Islet of Langerhans (tissue), 1 donor: ENCODE results near the gene SMIM38.

ENCODE experiments used
- FAIRE-seq: peaks from one replicate; lab custom pipeline; 2011; peaks lifted over from hg19 to GRCh38; lab: Jason Lieb, UNC

Gene SMIM38

DNA sequence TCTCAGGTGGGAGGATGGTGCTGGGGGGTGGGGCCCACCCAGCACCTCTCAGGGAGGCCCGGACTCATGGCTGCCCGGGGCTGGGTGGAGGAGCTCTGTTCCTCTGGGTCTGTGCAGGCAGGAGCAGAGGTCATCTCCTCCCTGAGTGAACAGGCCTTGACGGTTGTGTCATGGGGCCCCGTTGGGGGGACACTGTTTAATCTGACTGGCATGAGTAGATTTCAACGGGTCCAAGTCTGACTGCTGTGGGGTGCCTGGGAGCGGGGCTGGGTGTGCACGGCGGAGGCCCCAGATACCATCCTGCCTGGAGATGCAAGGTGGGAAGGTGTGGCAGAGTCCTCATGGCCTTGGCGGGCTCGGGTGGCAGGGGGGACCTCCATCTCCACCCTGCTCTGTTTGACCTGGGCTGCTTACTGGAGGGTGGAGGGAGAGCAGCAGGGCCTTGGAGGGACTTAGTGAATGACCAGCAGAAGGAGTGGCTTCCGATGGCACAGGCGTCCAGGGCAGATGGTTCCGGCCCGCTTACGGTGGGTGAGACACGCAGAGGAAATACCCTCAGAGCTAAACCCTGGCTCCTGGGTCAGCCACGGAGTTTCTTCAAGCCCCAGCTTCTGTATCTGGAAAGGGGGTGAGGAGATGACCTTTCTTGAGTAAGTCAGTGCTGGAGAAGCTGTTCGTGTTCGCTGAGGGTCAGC is 48.7 kb downstream of the SMIM38 start:
- FAIRE-seq = no peak

DNA sequence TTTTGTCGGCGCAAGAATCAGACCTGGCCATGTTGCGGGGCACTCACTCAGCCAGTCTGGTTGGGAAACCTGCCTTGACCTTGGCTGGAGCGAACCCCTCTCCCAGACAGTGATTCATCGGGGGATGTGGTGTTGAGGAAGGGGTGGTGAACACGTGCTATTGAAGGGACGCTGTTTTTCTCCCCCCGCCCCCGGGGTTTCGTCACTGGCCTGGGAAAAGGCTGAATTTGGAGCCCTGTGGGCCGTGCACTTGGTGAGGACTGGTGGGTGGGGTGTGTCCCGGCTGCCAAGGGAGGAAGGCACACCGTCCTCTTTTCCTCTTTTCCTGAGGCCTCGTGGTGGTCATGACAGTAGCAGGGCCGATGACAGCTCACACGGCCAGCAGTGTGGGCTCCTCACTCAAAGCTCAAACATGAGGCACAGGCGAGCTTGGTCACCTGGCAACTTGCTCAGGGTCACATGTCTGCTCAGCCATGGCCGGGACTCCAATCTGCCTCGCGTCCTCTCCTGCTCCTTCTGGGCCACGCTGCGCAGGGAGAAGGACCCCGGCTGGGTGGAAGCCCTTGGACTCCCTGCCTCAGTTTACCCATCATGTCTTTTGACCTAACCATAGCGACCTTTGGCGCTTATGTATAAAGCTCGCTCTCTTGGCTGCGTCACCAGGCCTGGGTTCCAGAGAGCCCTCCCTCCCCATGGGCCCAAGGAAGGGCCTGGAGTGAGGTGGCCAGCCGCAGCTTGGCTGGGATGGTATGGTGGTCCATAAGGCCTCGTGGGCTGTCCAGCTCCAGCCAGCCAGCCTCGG is 49.4 kb downstream of the SMIM38 start:
- FAIRE-seq = no peak
